Measurements from ENCODE around the gene EIF4E3.

Gene EIF4E3

GRCh38 chr3:71641674-71642073 lies 83.5 kb downstream of the EIF4E3 start:
- no peaks in the 10 kb centered on the region for H3K9me3 ChIP-seq (ENCODE audit: low read depth, low read length)
- no peak for DNase-seq (ENCODE audit: low read depth, low spot score)
- no peak overlapping the region for H3K27ac ChIP-seq
- no peak overlapping the region for H3K4me3 ChIP-seq
- no peak for TF ChIP-seq POLR2AphosphoS5 (IDR thresholded peaks at IDR 0.05; ENCODE audit: borderline replicate concordance, low read depth, low read length)
- TF ChIP-seq EZH2 (IDR thresholded peaks at IDR 0.05): no peak
- TF ChIP-seq FOXP2 (optimal IDR thresholded peaks at IDR 0.05; ENCODE audit: control extremely low read depth, extremely low read length, insufficient read depth): no peak
- H3K9ac ChIP-seq (ENCODE audit: insufficient read length): no peak overlapping the region
- H3K36me3 ChIP-seq (ENCODE audit: insufficient read depth, low read length): no peaks in the 10 kb centered on the region

- H3K36me3 ChIP-seq (ENCODE audit: insufficient read depth, low read length): no peaks in the 10 kb centered on the region
- H3K9ac ChIP-seq (ENCODE audit: insufficient read length): no peak overlapping the region
- no peak overlapping the region for H3K4me3 ChIP-seq
- no peaks in the 10 kb centered on the region for H3K9me3 ChIP-seq (ENCODE audit: low read depth, low read length)
- DNase-seq (ENCODE audit: low read depth, low spot score): no peak
- TF ChIP-seq EZH2 (IDR thresholded peaks at IDR 0.05) (no peak), FOXP2 (optimal IDR thresholded peaks at IDR 0.05; ENCODE audit: control extremely low read depth, extremely low read length, insufficient read depth) (no peak), POLR2AphosphoS5 (IDR thresholded peaks at IDR 0.05; ENCODE audit: borderline replicate concordance, low read depth, low read length) (no peak)
- no peak overlapping the region for H3K27ac ChIP-seq
Measured at GRCh38 chr3:71640331-71640983, 84.7 kb downstream of the EIF4E3 start.

DNA sequence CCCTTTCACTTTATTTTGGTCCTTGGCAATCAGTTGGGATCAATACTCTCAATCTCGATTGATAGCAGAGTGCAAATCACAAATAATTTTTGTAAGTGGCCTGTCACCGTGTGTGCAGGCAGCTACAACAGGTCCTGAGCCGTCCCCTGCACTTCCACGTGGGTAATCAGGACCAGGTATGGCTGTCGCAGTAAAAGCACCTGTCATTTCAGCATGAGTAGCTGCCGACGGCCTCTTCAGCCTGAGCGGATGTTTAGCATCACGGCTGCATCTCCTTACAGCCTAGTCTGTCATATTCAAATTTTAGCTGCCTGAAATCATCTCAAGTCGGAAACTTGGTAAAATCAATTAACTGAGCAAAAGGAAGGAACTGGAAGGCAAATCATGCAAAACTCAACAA lies 88.7 kb downstream of the EIF4E3 start:
- no peak overlapping the region for H3K4me3 ChIP-seq
- DNase-seq (ENCODE audit: low read depth, low spot score): no peak

GRCh38 chr3:71636001-71636400 lies 89.2 kb downstream of the EIF4E3 start:
- Histone ChIP-seq H3K27ac (no peak overlapping the region), H3K4me3 (no peak overlapping the region), H3K9me3 (ENCODE audit: low read depth, low read length) (no peaks in the 10 kb centered on the region), H3K9ac (ENCODE audit: insufficient read length) (no peak overlapping the region), H3K36me3 (ENCODE audit: insufficient read depth, low read length) (no peaks in the 10 kb centered on the region)
- DNase-seq (ENCODE audit: low read depth, low spot score): no peak
- TF ChIP-seq FOXP2 (optimal IDR thresholded peaks at IDR 0.05; ENCODE audit: control extremely low read depth, extremely low read length, insufficient read depth): no peak
- TF ChIP-seq EZH2 (IDR thresholded peaks at IDR 0.05): no peak
- TF ChIP-seq POLR2AphosphoS5 (IDR thresholded peaks at IDR 0.05; ENCODE audit: borderline replicate concordance, low read depth, low read length): no peak

More for the DNA sequence above, 88.7 kb downstream of the EIF4E3 start:
- H3K9ac ChIP-seq (ENCODE audit: insufficient read length): no peak overlapping the region
- H3K36me3 ChIP-seq (ENCODE audit: insufficient read depth, low read length): no peaks in the 10 kb centered on the region
- H3K9me3 ChIP-seq (ENCODE audit: low read depth, low read length): no peaks in the 10 kb centered on the region
- TF ChIP-seq EZH2 (IDR thresholded peaks at IDR 0.05): no peak
- H3K27ac ChIP-seq: no peak overlapping the region

- TF ChIP-seq EZH2 (IDR thresholded peaks at IDR 0.05) (no peak), FOXP2 (optimal IDR thresholded peaks at IDR 0.05; ENCODE audit: control extremely low read depth, extremely low read length, insufficient read depth) (no peak), POLR2AphosphoS5 (IDR thresholded peaks at IDR 0.05; ENCODE audit: borderline replicate concordance, low read depth, low read length) (no peak)
- Histone ChIP-seq H3K36me3 (ENCODE audit: insufficient read depth, low read length) (no peaks in the 10 kb centered on the region), H3K4me3 (no peak overlapping the region), H3K27ac (no peak overlapping the region), H3K9ac (ENCODE audit: insufficient read length) (no peak overlapping the region), H3K9me3 (ENCODE audit: low read depth, low read length) (no peaks in the 10 kb centered on the region)
- DNase-seq (ENCODE audit: low read depth, low spot score): no peak
Measured at GRCh38 chr3:71634671-71635070, 90.5 kb downstream of the EIF4E3 start.

DNA sequence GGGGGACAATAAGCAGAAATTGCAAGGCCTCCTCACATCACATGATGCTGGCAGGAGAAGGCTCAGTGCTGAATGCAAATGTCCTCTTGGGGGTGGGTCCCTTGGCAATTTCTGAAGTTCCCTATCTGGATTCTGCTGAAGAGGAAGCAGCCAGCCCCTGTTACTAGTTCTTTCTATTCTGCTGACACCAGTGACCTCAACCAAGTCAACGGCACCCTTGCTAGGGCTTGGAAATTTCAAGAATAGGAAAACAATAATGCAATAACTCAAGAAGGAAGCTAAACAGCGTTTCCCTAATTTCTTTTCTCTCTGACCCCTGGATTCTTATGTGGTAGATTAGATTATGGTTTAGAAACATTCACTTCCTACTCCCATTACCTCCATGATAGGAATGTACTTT lies 95.5 kb downstream of the EIF4E3 start:
- Histone ChIP-seq H3K27ac (no peak overlapping the region), H3K9me3 (ENCODE audit: low read depth, low read length) (no peaks in the 10 kb centered on the region), H3K36me3 (ENCODE audit: insufficient read depth, low read length) (no peaks in the 10 kb centered on the region), H3K9ac (ENCODE audit: insufficient read length) (no peak overlapping the region), H3K4me3 (no peak overlapping the region)
- DNase-seq (ENCODE audit: low read depth, low spot score): no peak
- TF ChIP-seq FOXP2 (optimal IDR thresholded peaks at IDR 0.05; ENCODE audit: control extremely low read depth, extremely low read length, insufficient read depth): no peak
- TF ChIP-seq EZH2 (IDR thresholded peaks at IDR 0.05): no peak
- TF ChIP-seq POLR2AphosphoS5 (IDR thresholded peaks at IDR 0.05; ENCODE audit: borderline replicate concordance, low read depth, low read length): no peak

DNA sequence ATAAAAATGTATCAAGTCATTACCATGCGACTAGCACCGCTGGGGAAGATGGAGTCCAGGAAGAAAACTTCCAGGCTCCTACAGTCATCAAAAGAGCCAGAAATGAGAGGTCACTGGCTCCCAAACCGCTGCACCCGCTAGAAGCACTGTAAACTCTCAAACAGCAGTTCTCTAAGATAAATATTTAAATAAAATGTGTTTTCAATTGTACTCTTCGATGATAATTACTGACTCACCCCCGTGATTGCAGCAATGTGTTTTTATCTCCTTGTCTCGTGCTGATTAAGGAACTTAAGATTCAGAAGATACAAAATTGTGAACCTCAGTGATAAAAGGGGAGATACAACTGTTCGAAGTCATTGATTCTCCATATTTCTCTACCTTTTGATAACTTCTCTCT lies 95.9 kb downstream of the EIF4E3 start:
- Histone ChIP-seq H3K36me3 (ENCODE audit: insufficient read depth, low read length) (no peaks in the 10 kb centered on the region), H3K9me3 (ENCODE audit: low read depth, low read length) (no peaks in the 10 kb centered on the region), H3K9ac (ENCODE audit: insufficient read length) (no peak overlapping the region), H3K4me3 (no peak overlapping the region), H3K27ac (no peak overlapping the region)
- TF ChIP-seq EZH2 (IDR thresholded peaks at IDR 0.05) (no peak), FOXP2 (optimal IDR thresholded peaks at IDR 0.05; ENCODE audit: control extremely low read depth, extremely low read length, insufficient read depth) (no peak), POLR2AphosphoS5 (IDR thresholded peaks at IDR 0.05; ENCODE audit: borderline replicate concordance, low read depth, low read length) (no peak)
- no peak for DNase-seq (ENCODE audit: low read depth, low spot score)

DNA sequence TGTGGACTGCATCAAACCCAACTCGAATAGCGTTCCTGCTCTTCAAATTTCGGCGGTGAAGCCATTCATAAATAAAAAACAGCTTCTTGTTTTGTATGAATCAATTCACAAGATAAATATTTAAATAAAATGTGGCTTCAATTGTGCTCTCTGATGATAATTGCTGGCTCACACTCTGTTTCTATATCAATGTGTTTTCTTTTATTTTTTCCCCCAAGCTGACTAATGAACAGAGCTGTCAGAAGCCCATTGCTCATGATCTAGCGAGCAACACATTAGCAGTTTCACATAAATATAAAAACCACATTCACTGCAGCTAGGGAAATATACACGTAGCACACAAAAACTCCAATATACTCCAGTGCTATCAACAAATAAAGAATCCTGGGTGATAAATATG lies 96.7 kb downstream of the EIF4E3 start:
- TF ChIP-seq FOXP2 (optimal IDR thresholded peaks at IDR 0.05; ENCODE audit: control extremely low read depth, extremely low read length, insufficient read depth): no peak
- TF ChIP-seq POLR2AphosphoS5 (IDR thresholded peaks at IDR 0.05; ENCODE audit: borderline replicate concordance, low read depth, low read length): no peak
- TF ChIP-seq EZH2 (IDR thresholded peaks at IDR 0.05): no peak
- DNase-seq (ENCODE audit: low read depth, low spot score): no peak
- Histone ChIP-seq H3K27ac (no peak overlapping the region), H3K36me3 (ENCODE audit: insufficient read depth, low read length) (no peaks in the 10 kb centered on the region), H3K9ac (ENCODE audit: insufficient read length) (no peak overlapping the region), H3K9me3 (ENCODE audit: low read depth, low read length) (no peaks in the 10 kb centered on the region), H3K4me3 (no peak overlapping the region)

- TF ChIP-seq POLR2AphosphoS5 (IDR thresholded peaks at IDR 0.05; ENCODE audit: borderline replicate concordance, low read depth, low read length) (no peak), EZH2 (IDR thresholded peaks at IDR 0.05) (no peak), FOXP2 (optimal IDR thresholded peaks at IDR 0.05; ENCODE audit: control extremely low read depth, extremely low read length, insufficient read depth) (no peak)
- Histone ChIP-seq H3K9me3 (ENCODE audit: low read depth, low read length) (no peaks in the 10 kb centered on the region), H3K9ac (ENCODE audit: insufficient read length) (no peak overlapping the region), H3K4me3 (no peak overlapping the region), H3K27ac (no peak overlapping the region), H3K36me3 (ENCODE audit: insufficient read depth, low read length) (no peaks in the 10 kb centered on the region)
- DNase-seq (ENCODE audit: low read depth, low spot score): no peak
Measured at GRCh38 chr3:71625676-71626075, 99.5 kb downstream of the EIF4E3 start.

Data from SK-N-MC (cell line).